Activated CD8-positive, alpha-beta memory T cell treated with anti-CD3 and anti-CD28 coated beads for 48 hours (primary cell): Measurements from ENCODE around the gene KIF26B.

Experiments used
- DNase-seq, 3 experiments: peaks; one replicate each; pipeline ENCODE4 v3.0.0-alpha.2; 2020; ENCODE audit warnings: low read depth in 2 of 3, low spot score in 2 of 3

The KIF26B gene

DNA sequence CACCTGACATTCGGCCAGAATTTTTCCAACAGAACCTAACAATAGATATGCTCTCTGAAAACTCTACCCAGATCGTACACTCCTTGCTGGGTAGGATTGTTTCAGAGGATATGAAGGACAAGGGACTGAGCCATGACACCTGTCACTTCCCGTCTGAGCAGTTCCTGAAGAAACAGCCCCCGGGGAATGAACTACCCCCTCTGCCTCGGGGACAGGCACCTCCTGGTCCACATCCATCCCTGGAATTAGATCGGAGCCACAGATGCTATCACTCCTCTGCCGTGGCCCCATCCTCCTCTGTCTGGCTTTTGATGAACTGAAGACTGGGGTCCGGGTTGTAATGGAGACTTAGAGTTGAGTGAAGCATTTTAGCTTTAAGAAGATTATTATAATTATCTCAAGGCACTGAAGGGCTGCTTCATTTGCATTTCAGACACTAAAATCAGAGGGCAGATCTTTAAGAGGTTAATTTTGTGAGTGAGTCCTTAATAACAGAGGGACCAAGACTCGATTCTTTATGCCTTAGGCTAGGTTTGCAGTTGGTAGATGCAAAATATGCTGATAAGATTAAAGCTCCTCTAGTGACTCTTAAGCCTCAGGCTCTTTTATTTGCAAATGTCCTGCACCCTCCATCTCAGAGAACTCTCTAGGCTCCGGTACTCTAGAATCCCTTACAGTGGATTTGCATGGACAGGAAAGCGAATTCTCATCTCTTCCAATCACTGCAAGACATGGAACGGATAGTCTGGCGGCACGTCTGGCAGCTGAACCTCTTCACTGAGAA lies 333.8 kb downstream of the KIF26B start:
- no peak for DNase-seq

DNA sequence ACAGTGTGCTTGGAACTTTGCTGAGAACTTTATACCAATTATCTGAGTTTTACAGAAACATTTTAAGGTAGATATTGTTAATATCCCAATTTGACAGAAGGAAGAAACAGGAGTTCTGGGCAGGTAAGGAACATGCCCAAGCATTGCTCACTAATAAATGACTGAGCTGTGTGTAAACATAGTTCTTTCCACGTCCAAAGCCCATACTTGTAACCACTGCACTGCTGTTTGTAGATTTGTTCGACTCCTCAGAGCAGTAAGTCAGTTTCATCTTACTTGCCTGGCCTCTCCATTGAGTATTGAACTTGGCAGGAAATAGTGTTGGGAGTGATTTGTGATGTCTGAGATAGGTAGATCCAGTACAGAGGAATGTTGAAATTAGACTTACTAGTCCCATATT lies 335.1 kb downstream of the KIF26B start:
- no peak for DNase-seq

DNA sequence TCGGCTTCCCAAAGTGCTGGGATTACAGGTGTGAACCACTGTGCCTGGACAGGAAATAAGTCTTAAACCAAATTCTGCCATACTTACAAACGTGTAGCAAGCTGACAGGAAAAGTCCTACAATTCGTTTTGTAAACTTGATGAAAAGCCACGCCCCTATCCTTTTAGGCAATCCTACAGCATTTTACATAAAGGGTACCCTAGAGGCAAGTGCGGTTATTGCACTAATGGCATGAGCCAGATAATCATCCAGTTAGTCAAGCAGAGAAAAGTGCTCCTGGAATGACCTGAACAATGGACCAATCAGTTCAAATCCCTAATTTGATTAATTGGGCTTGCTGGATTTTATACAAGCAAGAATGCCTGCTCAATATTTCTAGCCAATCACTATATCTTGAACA lies 338.2 kb downstream of the KIF26B start:
- no peak for DNase-seq

GRCh38 chr1:245495681-245496080 lies 340.9 kb downstream of the KIF26B start:
- no peak for DNase-seq

GRCh38 chr1:245500546-245500945 lies 345.8 kb downstream of the KIF26B start:
- no peak for DNase-seq

DNA sequence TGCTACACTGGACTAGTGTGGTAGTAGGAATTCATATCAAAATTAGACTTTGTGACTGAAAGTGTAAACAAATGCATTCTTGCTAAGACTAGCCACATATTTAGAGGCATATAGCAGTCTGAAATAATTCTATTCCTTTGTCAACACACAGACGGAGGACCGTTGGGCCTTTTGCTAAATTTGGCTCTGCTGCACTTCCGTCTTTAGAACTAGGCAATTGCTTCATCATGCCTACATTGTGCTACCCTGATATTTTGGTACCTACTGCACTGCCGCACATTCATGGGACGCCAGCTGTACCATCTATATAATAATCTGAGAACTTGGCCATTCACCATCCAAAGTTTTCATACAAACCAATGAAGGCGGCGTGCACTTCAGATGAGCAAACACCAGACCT lies 346.8 kb downstream of the KIF26B start:
- DNase-seq = no peak

DNA sequence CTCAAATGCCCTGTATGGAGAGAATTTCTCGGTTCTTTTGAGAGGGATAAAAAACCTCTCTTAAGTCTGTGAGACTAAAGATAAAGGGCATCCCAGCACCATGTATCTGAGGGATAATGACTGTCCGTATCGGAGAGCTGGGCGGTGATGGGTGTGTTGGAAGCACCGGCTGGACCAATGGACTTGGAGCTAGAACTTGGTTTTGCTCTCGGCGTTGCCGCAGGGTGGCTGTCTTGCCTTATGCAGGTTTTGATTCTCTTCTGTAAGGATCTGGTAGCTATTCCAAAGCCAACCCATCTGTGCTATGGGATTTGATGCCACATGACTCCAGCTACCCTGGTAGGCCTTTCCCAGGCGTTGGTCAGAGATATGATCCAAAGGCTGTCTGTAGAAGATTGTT lies 348.8 kb downstream of the KIF26B start:
- no peak for DNase-seq

- no peak for DNase-seq
Measured at GRCh38 chr1:245510144-245510543, 355.4 kb downstream of the KIF26B start.

DNA sequence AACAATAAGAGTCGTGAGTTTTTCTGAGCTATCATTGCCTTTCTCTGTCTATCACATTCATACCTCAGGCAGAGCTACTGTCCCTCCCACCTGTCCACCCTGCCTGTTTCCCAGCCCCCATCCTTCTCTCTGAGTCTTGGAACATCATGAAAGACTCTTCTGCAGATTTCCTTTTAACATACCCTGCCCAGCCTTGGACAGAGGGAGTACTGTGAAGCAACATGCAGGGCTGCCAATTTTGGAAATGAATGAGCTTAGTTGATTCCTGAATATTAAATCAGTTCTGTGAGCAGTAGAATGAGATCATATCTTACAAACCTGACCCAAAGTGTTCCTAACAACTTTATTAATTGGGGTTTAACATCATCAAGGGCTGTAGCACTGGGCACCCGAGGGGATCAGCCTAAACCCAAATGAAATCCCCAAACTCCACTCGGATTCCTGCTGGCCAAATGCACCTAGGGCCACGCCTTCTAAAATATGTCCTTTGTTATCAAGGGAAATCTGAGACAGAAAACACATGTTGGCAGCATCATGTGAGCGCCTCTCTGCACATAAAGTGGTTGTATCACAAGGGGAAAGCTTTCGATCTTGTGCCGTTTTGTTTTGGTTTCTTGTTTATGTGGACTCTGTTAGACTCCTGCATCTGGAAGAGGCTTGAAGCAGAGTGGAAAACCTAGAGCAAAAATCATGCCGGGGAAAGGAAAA lies 357.6 kb downstream of the KIF26B start:
- no peak for DNase-seq

DNA sequence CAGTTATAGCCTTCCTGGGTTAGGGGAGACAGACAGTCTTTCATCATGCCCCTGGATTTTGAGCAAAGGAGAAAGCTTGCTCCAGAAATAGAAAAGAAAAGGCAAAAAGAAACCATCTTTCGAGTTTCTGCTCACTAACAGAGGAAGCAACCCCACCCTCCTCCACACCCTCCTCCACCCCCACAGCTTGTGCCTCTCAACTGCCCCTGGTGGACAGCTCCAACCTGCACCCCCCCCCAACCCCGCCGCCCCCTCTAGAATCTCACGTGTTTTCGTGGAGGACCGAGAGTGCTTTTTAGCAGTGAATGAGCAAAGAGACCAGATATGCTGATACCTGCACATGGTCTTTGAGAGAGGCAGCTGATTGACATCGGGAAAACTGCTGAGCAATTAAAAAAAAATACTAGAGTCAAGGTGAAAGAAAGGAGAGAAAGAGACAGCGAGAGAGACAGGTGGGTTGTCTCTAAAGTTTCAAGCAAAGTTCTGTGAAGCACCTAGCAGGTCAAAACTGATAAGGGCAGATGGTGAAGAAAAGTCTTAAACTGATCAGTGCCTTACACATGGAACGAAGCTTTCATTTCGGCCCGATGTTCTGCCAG lies 358.3 kb downstream of the KIF26B start:
- DNase-seq = no peak

- DNase-seq = no peak
Measured at GRCh38 chr1:245516284-245516759, 361.5 kb downstream of the KIF26B start.

DNA sequence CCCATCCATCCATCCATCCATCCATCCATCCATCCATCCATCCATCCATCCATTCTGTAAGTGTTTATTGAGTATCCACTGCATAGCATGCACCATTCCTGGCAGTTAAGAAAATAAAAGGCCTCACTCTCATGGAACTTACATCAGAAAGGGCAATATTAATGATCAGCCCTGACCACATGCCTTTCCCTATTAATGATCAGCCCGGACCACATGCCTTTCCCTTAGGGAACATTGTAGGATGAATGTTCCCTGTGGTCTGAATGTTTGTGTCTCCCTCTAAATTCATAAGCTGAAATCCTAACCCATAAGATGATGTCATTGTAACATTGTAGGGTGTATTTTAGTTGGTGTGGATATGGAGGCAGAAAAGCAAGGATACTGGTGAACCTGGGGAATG lies 365.8 kb downstream of the KIF26B start:
- no peak for DNase-seq

DNA sequence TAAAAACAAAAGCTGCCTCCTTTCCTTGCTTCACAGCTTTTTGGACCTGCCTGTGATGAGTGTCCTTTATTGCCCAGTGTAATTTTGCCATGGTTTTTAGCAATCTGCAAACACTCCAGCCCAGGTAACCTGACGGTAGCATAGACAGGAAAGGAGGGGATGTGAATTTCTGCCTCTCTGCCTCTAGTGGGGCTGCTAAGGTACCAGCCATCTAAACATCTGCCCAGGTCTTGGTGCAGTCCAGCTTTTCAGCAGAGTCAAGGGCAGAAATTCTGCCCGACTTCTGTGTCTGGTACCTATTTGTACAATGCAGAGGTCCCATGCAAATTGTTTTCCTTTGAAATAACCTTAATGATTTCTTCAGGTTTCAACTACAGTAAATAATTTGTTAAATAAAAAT lies 371.4 kb downstream of the KIF26B start:
- DNase-seq = no peak

DNA sequence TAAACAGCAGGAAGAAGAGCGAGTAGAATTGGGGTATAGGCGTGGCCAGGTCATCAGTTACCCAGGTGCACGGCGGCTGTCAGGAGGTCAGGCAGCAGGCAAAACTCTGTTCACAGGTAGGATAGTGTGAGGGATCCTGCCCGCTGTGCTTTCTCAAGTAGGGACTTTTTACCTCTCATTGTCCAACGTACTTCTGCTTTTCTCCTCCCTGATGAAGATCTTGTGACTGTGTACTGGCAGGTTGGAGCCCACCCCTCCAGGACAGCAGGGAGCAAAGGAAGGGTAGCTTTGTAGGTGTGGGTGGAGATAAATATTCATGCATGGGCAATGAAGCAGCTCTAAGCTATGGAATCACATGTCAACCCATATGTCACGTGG lies 373.5 kb downstream of the KIF26B start:
- DNase-seq = no peak

GRCh38 chr1:245530937-245531336 lies 376.2 kb downstream of the KIF26B start:
- DNase-seq = no peak

DNA sequence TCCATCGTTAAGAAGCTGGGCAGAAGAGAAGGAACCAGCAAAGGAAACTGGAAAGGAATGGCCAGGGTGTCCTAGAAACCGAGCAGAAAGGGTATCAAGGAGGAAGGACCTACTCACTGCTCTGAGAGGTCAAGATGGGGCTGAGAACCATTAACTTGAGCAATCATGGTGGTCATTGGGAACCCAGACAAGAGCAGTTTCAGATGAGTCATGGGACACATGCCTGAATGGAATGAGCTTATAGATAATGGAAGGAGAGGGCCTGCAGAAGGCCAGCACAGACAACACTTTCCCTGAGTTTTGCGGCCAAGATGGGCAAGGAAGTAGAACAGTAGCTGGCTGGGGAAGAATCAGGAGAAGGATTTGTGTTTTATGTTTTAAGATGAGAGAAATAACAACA lies 383.2 kb downstream of the KIF26B start:
- no peak for DNase-seq

DNA sequence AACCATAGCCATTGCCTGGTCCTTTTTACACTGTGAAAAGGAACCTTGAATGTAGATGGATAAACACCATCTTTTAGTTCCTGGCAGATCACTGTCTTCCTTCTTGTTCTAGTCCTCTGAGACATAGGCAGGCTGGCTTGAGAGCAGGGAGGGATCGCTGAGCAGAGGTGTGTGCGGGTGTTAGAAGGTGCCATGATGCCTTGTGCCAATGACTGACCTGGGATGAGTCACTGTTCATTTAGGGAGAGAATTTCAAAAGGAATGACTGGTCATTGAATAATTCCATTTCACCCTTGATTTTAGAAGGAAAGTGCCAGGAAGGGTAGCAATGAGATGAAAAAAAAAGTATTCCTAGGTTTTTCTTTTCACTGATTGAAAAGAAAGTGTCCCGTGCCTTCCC lies 383.9 kb downstream of the KIF26B start:
- DNase-seq = no peak

DNA sequence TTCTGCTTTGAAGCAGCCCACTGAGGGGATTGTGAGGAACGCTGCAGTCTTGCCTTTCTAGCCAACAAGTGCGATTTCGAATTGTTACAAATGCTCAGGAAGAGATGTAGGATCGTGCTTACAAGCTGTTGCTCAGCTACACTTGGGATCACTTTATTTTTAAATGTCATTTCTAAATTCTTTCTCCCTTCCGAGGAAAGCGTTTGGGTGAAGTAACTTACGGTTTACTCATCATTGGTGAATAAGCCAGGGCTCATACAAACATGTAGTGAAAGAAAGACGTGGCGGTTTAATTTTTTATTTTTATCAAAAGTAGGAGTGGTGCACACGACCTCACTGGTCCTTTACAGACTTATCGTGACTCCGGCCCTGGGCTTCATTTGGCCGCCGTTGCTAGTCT lies 386.6 kb downstream of the KIF26B start:
- no peak for DNase-seq

DNA sequence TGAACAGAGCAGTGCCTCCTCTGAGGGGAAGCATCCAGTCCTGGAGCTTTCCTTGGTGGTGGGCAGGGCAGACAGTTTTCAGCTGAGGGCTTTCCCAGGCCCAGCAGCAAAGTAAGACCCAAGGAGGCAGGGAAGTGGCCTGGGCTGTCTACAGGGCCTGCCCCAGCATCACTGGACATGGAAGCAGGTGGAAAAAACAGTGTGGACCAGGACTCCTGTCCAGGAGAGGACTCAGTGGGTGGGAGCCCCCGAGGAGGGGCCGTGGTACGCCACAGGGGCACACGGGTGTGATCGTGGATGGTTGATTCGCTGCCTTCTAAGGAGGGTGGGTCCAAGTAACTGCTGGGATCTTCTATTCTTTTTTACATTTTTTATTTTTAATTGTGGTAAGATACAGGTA lies 387.6 kb downstream of the KIF26B start:
- no peak for DNase-seq

DNA sequence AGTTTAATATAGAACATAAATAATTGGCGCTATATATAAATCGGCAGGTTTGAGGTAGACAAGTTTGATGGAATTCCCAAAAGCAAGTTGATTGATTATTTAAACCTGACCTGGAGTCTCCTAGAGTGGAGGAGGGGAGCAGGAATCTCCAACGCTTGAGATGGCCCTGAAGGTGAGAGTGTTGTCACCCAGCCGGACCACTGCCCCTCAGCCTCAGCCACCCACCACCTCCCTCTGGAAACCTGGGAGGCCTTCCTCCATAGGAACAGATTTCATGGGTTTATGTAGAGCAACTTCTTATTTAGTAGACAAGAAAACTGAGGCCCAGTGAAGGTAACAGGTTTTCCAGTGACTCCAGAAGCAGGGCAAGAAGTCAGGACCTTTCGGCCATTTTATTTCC lies 389.5 kb downstream of the KIF26B start:
- DNase-seq = no peak

- DNase-seq = no peak
Measured at GRCh38 chr1:245546875-245547274, 392.1 kb downstream of the KIF26B start.

DNA sequence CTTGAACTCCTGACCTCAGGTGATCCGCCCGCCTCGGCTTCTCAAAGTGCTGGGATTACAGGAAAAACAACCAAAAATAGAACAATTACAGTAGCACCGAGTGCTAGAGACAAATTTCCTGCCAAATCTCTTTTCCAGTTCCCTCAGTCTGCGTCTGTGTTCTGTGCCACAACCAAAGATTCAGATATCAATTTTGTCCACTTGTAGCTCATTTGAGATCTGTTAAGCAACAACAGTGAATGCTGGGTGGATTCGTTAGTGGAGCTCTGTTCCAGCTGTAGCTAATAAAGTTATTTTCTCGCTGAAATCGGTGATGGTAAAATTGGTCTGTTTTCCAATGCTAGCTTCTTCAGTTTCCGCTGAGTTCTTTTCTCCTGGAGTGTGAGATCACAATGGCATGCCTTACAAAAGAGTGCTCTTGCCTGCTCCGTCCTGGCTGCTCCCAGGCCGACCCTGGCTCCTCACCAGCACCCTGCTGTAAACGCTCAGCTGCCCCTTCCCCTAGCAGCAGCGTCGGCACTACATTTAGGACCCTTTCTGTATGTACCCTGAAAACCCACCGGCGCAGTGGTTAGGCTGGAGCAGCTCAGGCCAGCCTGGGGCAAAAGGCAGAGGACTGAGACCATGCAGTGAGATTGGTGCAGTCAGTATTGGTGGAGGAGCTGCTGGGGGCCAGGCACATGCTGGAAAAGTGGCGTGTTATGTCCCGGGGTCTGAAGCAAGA lies 395.4 kb downstream of the KIF26B start:
- no peak for DNase-seq
